ENCODE measurements around the gene LRTM2. TPM values are rescaled to one million over a fixed set of nuclear protein-coding genes. Genes with fewer than 3 reads are reported as not detected.

Gene LRTM2
- total RNA-seq, 1 experiment from 2014 or later: not detected

DNA sequence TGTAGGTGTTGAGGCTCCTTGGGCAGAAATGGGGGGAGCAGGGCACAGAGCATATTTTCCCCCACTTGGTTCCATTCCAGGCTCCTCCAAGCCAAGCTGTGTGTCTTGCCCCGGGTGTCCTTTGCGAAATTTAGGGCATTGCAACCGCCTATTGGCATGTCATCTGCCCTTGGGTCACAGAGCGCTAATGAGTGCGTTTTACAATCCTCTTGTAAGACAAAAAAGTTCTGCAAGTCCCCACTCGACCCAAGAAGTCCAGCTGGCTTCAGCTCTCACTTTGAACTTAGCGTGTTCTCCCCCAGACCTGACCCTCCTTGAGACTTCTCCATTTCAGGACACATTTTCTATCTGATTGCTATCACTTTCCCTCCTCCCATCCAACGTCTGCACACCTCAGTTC, 6.1 kb upstream of the LRTM2 start:
- Histone ChIP-seq H3K36me3 (ENCODE audit: low read depth, low read length) (no peaks in the 10 kb centered on the region), H3K4me2 (ENCODE audit: low read length) (no peak overlapping the region), H3K27me3 (ENCODE audit: low read length) (peaks cover 33% of the 10 kb centered on the region), H3K4me3 (ENCODE audit: low read length) (no peak overlapping the region), H3K27ac (ENCODE audit: low read length) (no peak overlapping the region), H3K9me2 (replicated peaks; ENCODE audit: low read length) (no peaks in the 10 kb centered on the region), H2AFZ (ENCODE audit: low read length) (no peak overlapping the region), H3K79me2 (ENCODE audit: low read length) (no peaks in the 10 kb centered on the region), H4K20me1 (ENCODE audit: low read length) (no peaks in the 10 kb centered on the region), H3K4me1 (ENCODE audit: insufficient read depth, low read length) (no peaks in the 10 kb centered on the region), H3K9ac (ENCODE audit: low read length) (no peak overlapping the region), H3K9me3 (ENCODE audit: low read length) (no peaks in the 10 kb centered on the region), H3F3A (ENCODE audit: low read length, unreplicated experiment) (no peaks in the 10 kb centered on the region)
- BruUV-seq (replicated peaks): no TSS peak
- no peak for TF ChIP-seq EZH2 (IDR thresholded peaks at IDR 0.05; ENCODE audit: low read length, unreplicated experiment)
- TF ChIP-seq, protein P1, sequence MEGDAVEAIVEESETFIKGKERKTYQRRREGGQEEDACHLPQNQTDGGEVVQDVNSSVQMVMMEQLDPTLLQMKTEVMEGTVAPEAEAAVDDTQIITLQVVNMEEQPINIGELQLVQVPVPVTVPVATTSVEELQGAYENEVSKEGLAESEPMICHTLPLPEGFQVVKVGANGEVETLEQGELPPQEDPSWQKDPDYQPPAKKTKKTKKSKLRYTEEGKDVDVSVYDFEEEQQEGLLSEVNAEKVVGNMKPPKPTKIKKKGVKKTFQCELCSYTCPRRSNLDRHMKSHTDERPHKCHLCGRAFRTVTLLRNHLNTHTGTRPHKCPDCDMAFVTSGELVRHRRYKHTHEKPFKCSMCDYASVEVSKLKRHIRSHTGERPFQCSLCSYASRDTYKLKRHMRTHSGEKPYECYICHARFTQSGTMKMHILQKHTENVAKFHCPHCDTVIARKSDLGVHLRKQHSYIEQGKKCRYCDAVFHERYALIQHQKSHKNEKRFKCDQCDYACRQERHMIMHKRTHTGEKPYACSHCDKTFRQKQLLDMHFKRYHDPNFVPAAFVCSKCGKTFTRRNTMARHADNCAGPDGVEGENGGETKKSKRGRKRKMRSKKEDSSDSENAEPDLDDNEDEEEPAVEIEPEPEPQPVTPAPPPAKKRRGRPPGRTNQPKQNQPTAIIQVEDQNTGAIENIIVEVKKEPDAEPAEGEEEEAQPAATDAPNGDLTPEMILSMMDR (conservative IDR thresholded peaks at IDR 0.05; ENCODE audit: low read depth, low read length): no peak
- no peak for TF ChIP-seq EZH2phosphoT487 (IDR thresholded peaks at IDR 0.05; ENCODE audit: borderline replicate concordance, low read length)
- DNase-seq: no peak
- intact Hi-C loops (cut with micrococcal nuclease): no loop called here
- no peak for ATAC-seq
- ChIA-PET CTCF (no interaction called here), POLR2A (ENCODE audit: unreplicated experiment) (no interaction called here)

DNA sequence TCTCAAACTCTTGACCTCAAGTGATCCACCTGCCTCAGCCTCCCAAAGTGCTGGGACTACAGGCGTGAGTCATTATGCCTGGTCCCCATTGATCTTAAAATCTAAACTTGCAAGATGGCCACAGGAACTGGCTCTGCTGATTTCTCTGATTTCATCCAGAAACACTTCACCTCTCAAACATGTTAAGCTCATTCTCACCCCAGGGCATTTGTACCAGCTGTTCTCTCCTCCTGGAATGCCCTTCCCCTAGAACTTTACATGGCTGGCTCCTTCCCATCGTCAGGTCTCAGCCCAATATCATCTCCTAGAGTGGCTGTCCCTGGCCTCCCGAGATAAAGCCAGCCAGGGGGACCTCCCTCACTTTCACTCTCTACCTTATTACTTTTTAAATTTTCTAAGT, 5.3 kb upstream of the LRTM2 start:
- Histone ChIP-seq H4K20me1 (ENCODE audit: low read length) (no peaks in the 10 kb centered on the region), H3F3A (ENCODE audit: low read length, unreplicated experiment) (no peaks in the 10 kb centered on the region), H3K27ac (ENCODE audit: low read length) (no peak overlapping the region), H3K4me2 (ENCODE audit: low read length) (no peak overlapping the region), H3K36me3 (ENCODE audit: low read depth, low read length) (no peaks in the 10 kb centered on the region), H3K4me3 (ENCODE audit: low read length) (no peak overlapping the region), H3K79me2 (ENCODE audit: low read length) (no peaks in the 10 kb centered on the region), H3K9me3 (ENCODE audit: low read length) (no peaks in the 10 kb centered on the region), H3K4me1 (ENCODE audit: insufficient read depth, low read length) (no peaks in the 10 kb centered on the region), H3K9me2 (replicated peaks; ENCODE audit: low read length) (no peaks in the 10 kb centered on the region), H2AFZ (ENCODE audit: low read length) (no peak overlapping the region), H3K9ac (ENCODE audit: low read length) (no peak overlapping the region), H3K27me3 (ENCODE audit: low read length) (peaks cover 41% of the 10 kb centered on the region)
- no TSS peak for BruUV-seq (replicated peaks)
- ATAC-seq: no peak
- TF ChIP-seq, protein P1 (conservative IDR thresholded peaks at IDR 0.05; ENCODE audit: low read depth, low read length): no peak
- ChIA-PET CTCF (no interaction called here), POLR2A (ENCODE audit: unreplicated experiment) (no interaction called here)
- no peak for DNase-seq
- intact Hi-C loops (cut with micrococcal nuclease): no loop called here

DNA sequence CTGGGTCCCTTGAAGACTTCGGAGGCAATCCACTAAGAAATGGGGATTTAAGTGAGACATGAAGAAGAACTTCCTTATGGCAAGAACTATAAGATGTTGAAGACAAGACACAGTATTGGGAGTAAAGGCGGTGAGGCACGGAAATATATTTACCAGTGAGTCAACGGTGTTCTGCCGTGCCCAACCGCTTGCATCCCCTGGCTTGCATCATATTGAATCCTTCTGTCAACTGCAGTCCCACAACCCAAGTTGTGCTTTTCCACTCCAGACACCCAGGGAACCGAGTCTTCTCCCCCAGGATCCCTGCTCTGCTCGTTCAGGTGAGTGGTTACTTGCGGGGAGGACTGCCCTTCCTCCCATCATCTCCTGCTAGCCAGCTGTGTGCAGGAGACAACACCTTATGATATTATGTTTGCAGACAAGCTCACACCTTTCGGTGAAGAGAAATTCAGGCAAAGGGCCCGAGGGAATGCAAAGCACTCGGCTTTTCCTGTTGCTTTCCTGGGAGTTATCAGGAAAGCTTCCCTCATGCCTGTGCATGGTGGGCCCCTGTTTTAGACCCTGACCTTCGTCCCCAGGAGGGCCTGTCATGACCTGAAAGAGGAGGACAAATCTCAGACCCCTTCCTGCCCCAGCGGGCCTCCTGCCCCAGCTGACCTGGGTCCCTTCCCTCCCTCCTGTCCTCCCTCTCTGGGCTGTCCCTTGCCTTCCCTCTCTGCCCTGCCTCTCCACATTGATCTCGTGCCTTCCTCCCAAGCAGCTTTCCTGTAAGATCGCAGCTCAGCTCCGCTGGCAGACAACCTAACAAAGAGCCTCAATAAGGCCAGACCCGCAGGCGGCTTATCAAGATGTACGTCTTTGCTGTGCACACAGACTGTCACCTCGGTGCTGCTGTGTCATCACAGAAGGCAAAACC, 4.3 kb upstream of the LRTM2 start:
- Histone ChIP-seq H3K27ac (ENCODE audit: low read length) (no peak overlapping the region), H3F3A (ENCODE audit: low read length, unreplicated experiment) (no peaks in the 10 kb centered on the region), H4K20me1 (ENCODE audit: low read length) (no peaks in the 10 kb centered on the region), H3K27me3 (ENCODE audit: low read length) (peaks cover 51% of the 10 kb centered on the region), H3K4me3 (ENCODE audit: low read length) (no peak overlapping the region), H3K9me2 (replicated peaks; ENCODE audit: low read length) (no peaks in the 10 kb centered on the region), H3K9ac (ENCODE audit: low read length) (no peak overlapping the region), H3K36me3 (ENCODE audit: low read depth, low read length) (no peaks in the 10 kb centered on the region), H2AFZ (ENCODE audit: low read length) (no peak overlapping the region), H3K9me3 (ENCODE audit: low read length) (no peaks in the 10 kb centered on the region), H3K4me1 (ENCODE audit: insufficient read depth, low read length) (no peaks in the 10 kb centered on the region), H3K4me2 (ENCODE audit: low read length) (no peak overlapping the region), H3K79me2 (ENCODE audit: low read length) (no peaks in the 10 kb centered on the region)
- TF ChIP-seq, protein P1 (conservative IDR thresholded peaks at IDR 0.05; ENCODE audit: low read depth, low read length): no peak
- TF ChIP-seq EZH2 (IDR thresholded peaks at IDR 0.05; ENCODE audit: low read length, unreplicated experiment): no peak
- TF ChIP-seq EZH2phosphoT487 (IDR thresholded peaks at IDR 0.05; ENCODE audit: borderline replicate concordance, low read length): no peak
- no peak for ATAC-seq
- no peak for DNase-seq
- intact Hi-C loops (cut with micrococcal nuclease): no loop called here
- POLR2A ChIA-PET (ENCODE audit: unreplicated experiment): no interaction called here
- no TSS peak for BruUV-seq (replicated peaks)
- CTCF ChIA-PET: no interaction called here

Measured in PC-3 (cell line).